IPS-18a (cell line): Measurements from ENCODE around the gene TSR3.

Experiments
- H3K27ac ChIP-seq: one replicate; pipeline ENCODE4 v1.5.1; 2013; ENCODE audit warnings: low read length
- H3K27me3 ChIP-seq: one replicate; pipeline ENCODE4 v1.6.1; 2013; ENCODE audit warnings: mild to moderate bottlenecking, low read length; ENCODE audit not compliant: control insufficient read depth, insufficient read depth
- H3K36me3 ChIP-seq: one replicate; pipeline ENCODE4 v1.6.1; 2013; ENCODE audit warnings: low read depth, low read length; ENCODE audit not compliant: control insufficient read depth
- H3K4me1 ChIP-seq: one replicate; pipeline ENCODE4 v1.6.1; 2013; ENCODE audit warnings: low read depth, low read length; ENCODE audit not compliant: control insufficient read depth
- H3K4me3 ChIP-seq: one replicate; pipeline ENCODE4 v1.5.1; 2013; ENCODE audit warnings: low read length
- H3K9ac ChIP-seq: one replicate; pipeline ENCODE4 v1.6.1; 2013; ENCODE audit warnings: mild to moderate bottlenecking, low read length, moderate library complexity
- H3K9me3 ChIP-seq: one replicate; pipeline ENCODE4 v1.6.1; 2013; ENCODE audit warnings: low read depth, low read length; ENCODE audit not compliant: control insufficient read depth

The TSR3 gene

DNA sequence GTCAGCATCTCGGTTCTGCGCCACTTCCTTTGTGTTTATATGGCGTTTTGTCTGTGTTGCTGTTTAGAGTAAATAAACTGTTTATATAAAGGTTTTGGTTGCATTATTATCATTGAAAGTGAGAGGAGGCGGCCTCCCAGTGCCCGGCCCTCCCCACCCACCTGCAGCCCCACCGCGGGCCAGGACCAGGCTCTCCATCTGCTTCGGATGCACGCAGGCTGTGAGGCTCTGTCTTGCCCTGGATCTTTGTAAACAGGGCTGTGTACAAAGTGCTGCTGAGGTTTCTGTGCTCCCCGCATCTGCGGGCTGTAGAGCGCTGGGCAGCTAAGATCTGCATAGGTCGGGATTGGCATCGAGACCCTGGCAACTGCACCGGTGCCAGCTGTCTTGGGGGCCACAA, 26.4 kb downstream of the TSR3 start:
- Histone ChIP-seq H3K27ac (no peak overlapping the region), H3K9me3 (no peaks in the 10 kb centered on the region), H3K4me1 (no peaks in the 10 kb centered on the region), H3K27me3 (no peaks in the 10 kb centered on the region), H3K36me3 (peaks cover 22% of the 10 kb centered on the region), H3K4me3 (no peak overlapping the region), H3K9ac (no peak overlapping the region)

- Histone ChIP-seq H3K27ac (no peak overlapping the region), H3K4me3 (no peak overlapping the region), H3K27me3 (no peaks in the 10 kb centered on the region), H3K4me1 (no peaks in the 10 kb centered on the region), H3K9me3 (no peaks in the 10 kb centered on the region), H3K36me3 (peaks cover 31% of the 10 kb centered on the region), H3K9ac (no peak overlapping the region)
Observed at GRCh38 chr16:1324286-1324826, 27.3 kb downstream of the TSR3 start.

GRCh38 chr16:1323296-1324239, 28.1 kb downstream of the TSR3 start:
- H3K27me3 ChIP-seq: no peaks in the 10 kb centered on the region
- H3K36me3 ChIP-seq: peaks cover 39% of the 10 kb centered on the region
- no peak overlapping the region for H3K27ac ChIP-seq
- H3K9ac ChIP-seq: no peak overlapping the region
- no peaks in the 10 kb centered on the region for H3K9me3 ChIP-seq
- H3K4me1 ChIP-seq: no peaks in the 10 kb centered on the region
- H3K4me3 ChIP-seq: no peak overlapping the region

DNA sequence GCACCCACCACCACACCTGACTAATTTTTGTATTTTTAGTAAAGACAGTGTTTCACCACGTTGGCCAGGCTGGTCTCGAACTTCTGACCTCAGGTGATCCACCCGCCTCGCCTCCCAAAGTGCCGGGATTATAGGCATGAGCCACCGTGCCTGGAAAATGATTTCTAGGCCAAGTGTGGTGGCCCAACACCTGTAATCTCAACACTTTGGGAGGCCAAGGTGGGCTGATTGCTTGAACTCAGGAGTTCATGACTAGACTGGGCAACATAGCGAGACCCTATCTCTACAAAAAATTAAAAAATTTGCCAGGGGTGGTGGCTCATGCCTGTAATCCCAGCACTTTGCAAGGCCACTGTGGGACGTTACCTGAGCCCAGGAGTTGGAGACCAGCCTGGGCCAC, 29.3 kb downstream of the TSR3 start:
- Histone ChIP-seq H3K9ac (no peak overlapping the region), H3K4me1 (no peaks in the 10 kb centered on the region), H3K4me3 (no peak overlapping the region), H3K27ac (no peak overlapping the region), H3K27me3 (no peaks in the 10 kb centered on the region), H3K9me3 (no peaks in the 10 kb centered on the region), H3K36me3 (peaks cover 50% of the 10 kb centered on the region)

DNA sequence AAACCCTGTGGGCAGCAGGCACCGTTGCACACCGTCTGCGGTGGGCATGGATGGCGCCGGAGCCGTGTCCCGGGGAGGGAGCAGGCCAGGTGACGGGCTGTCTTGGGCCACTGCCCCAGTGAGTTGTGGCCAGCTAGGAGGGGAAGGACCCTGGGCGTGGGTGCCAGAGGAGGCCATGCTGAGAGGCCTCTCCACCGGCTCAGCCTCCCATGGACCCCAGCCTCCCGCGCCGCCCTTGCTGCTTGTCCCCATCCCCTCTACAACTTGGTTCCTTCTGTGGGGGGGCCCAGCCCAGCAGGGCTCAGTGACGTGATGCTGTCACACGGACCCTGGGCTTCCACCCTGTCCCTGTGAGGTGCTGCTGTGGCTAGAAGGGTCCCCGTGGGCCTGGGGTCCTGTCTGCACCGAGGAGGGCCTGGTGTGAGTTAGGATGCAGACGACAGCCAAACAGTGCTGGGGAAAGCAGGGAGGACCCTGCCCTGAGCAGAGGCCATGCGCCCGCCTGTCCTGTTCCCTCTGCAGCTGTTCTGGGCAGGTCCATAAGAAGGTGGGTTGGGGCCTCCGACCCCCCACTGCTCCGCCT, 30.9 kb downstream of the TSR3 start:
- Histone ChIP-seq H3K4me1 (no peaks in the 10 kb centered on the region), H3K36me3 (peaks cover 67% of the 10 kb centered on the region), H3K4me3 (no peak overlapping the region), H3K27me3 (no peaks in the 10 kb centered on the region), H3K9ac (no peak overlapping the region), H3K27ac (no peak overlapping the region), H3K9me3 (no peaks in the 10 kb centered on the region)

- no peaks in the 10 kb centered on the region for H3K4me1 ChIP-seq
- H3K4me3 ChIP-seq: no peak overlapping the region
- H3K27me3 ChIP-seq: no peaks in the 10 kb centered on the region
- H3K9me3 ChIP-seq: no peaks in the 10 kb centered on the region
- no peak overlapping the region for H3K27ac ChIP-seq
- no peak overlapping the region for H3K9ac ChIP-seq
- H3K36me3 ChIP-seq: peaks cover 73% of the 10 kb centered on the region
Observed at GRCh38 chr16:1320097-1320496, 31.6 kb downstream of the TSR3 start.

- Histone ChIP-seq H3K4me1 (no peaks in the 10 kb centered on the region), H3K27me3 (no peaks in the 10 kb centered on the region), H3K36me3 (peaks cover 77% of the 10 kb centered on the region), H3K27ac (no peak overlapping the region), H3K9me3 (no peaks in the 10 kb centered on the region), H3K4me3 (no peak overlapping the region), H3K9ac (no peak overlapping the region)
Observed at GRCh38 chr16:1319041-1319440, 32.6 kb downstream of the TSR3 start.

GRCh38 chr16:1318268-1318545, 33.5 kb downstream of the TSR3 start:
- H3K4me3 ChIP-seq: no peak overlapping the region
- H3K36me3 ChIP-seq: peaks cover 77% of the 10 kb centered on the region
- H3K9me3 ChIP-seq: no peaks in the 10 kb centered on the region
- no peaks in the 10 kb centered on the region for H3K4me1 ChIP-seq
- H3K27me3 ChIP-seq: no peaks in the 10 kb centered on the region
- H3K9ac ChIP-seq: no peak overlapping the region
- no peak overlapping the region for H3K27ac ChIP-seq

GRCh38 chr16:1317479-1318267, 34.0 kb downstream of the TSR3 start:
- H3K4me3 ChIP-seq: no peak overlapping the region
- no peaks in the 10 kb centered on the region for H3K9me3 ChIP-seq
- H3K27me3 ChIP-seq: no peaks in the 10 kb centered on the region
- no peak overlapping the region for H3K9ac ChIP-seq
- peaks cover 81% of the 10 kb centered on the region for H3K36me3 ChIP-seq
- no peak overlapping the region for H3K27ac ChIP-seq
- H3K4me1 ChIP-seq: no peaks in the 10 kb centered on the region

- Histone ChIP-seq H3K9me3 (no peaks in the 10 kb centered on the region), H3K36me3 (peaks cover 76% of the 10 kb centered on the region), H3K4me1 (no peaks in the 10 kb centered on the region), H3K4me3 (no peak overlapping the region), H3K9ac (no peak overlapping the region), H3K27ac (no peak overlapping the region), H3K27me3 (no peaks in the 10 kb centered on the region)
Observed at GRCh38 chr16:1316033-1316405, 35.7 kb downstream of the TSR3 start.

GRCh38 chr16:1315081-1316032, 36.3 kb downstream of the TSR3 start:
- no peak overlapping the region for H3K9ac ChIP-seq
- H3K27ac ChIP-seq: no peak overlapping the region
- no peaks in the 10 kb centered on the region for H3K9me3 ChIP-seq
- H3K27me3 ChIP-seq: no peaks in the 10 kb centered on the region
- H3K36me3 ChIP-seq: peaks cover 70% of the 10 kb centered on the region
- no peak overlapping the region for H3K4me3 ChIP-seq
- peaks cover 3% of the 10 kb centered on the region for H3K4me1 ChIP-seq
